ENCODE results near the gene MAGEC3. TPM values are rescaled to one million over a fixed set of nuclear protein-coding genes. Genes with fewer than 3 reads are reported as not detected.

MAGEC3 gene
- total RNA-seq, 1 experiment from 2014 or later = not detected

DNA sequence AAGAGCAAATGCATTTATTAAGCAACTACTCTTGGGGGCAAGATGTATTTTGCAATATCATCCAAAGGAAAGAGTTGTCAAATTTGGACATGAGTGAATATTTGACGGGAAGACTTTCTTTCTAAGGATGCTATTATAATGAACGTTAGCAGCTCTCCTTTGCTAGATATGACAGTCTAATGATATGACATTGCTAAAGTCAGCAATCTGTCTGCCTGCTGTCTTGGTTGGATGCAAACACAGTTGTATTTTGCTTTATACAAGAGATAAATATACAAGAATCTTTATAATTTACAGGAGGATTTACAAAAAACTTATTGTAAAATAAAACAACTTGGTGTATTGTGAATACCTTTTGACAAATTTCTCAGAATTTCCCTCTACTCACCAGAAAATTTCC lies 103.1 kb downstream of the MAGEC3 start:
- Mint-ChIP-seq H3K27ac (ENCODE audit: unreplicated experiment) (no peak overlapping the region), H3K4me1 (ENCODE audit: low read depth, unreplicated experiment) (no peaks in the 10 kb centered on the region), H3K27me3 (ENCODE audit: unreplicated experiment) (no peaks in the 10 kb centered on the region), H3K36me3 (ENCODE audit: insufficient read depth, unreplicated experiment) (no peaks in the 10 kb centered on the region), H3K4me3 (ENCODE audit: low read depth, unreplicated experiment) (no peak overlapping the region), H3K9me3 (ENCODE audit: low read depth, unreplicated experiment) (peaks cover 3% of the 10 kb centered on the region)
- no peak for DNase-seq
- no TSS peak for BruUV-seq (replicated peaks)
- CTCF ChIA-PET = no interaction called here
- TF ChIP-seq, protein P1, sequence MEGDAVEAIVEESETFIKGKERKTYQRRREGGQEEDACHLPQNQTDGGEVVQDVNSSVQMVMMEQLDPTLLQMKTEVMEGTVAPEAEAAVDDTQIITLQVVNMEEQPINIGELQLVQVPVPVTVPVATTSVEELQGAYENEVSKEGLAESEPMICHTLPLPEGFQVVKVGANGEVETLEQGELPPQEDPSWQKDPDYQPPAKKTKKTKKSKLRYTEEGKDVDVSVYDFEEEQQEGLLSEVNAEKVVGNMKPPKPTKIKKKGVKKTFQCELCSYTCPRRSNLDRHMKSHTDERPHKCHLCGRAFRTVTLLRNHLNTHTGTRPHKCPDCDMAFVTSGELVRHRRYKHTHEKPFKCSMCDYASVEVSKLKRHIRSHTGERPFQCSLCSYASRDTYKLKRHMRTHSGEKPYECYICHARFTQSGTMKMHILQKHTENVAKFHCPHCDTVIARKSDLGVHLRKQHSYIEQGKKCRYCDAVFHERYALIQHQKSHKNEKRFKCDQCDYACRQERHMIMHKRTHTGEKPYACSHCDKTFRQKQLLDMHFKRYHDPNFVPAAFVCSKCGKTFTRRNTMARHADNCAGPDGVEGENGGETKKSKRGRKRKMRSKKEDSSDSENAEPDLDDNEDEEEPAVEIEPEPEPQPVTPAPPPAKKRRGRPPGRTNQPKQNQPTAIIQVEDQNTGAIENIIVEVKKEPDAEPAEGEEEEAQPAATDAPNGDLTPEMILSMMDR (IDR thresholded peaks at IDR 0.05; ENCODE audit: unreplicated experiment) = no peak
- intact Hi-C loops (cut with micrococcal nuclease; ENCODE audit: unreplicated experiment) = no loop called here

DNA sequence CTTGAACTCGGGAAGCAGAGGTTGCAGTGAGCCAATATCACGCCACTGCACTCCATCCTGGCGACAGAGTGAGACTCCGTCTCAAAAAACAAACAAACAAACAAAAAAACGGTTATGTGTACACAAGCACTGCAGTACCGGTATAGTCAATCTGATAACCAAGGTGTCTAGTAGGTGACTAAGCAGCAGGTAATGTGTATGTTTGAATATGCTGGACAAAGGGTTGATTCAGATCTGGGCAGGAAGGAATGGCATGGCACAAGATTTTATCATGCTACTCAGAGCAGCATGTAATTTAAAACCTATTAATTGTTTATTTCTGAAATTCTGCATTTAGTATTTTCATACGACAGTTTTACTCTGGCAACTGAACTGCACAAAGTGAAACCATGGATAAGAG lies 107.3 kb downstream of the MAGEC3 start:
- TF ChIP-seq, protein P1 (IDR thresholded peaks at IDR 0.05; ENCODE audit: unreplicated experiment) = no peak
- intact Hi-C loops (cut with micrococcal nuclease; ENCODE audit: unreplicated experiment) = no loop called here
- H3K4me1 Mint-ChIP-seq (ENCODE audit: low read depth, unreplicated experiment) = no peaks in the 10 kb centered on the region
- H3K9me3 Mint-ChIP-seq (ENCODE audit: low read depth, unreplicated experiment) = no peaks in the 10 kb centered on the region
- CTCF ChIA-PET = no interaction called here
- H3K36me3 Mint-ChIP-seq (ENCODE audit: insufficient read depth, unreplicated experiment) = no peaks in the 10 kb centered on the region
- BruUV-seq (replicated peaks) = no TSS peak
- no peak for DNase-seq
- no peak overlapping the region for H3K4me3 Mint-ChIP-seq (ENCODE audit: low read depth, unreplicated experiment)
- H3K27ac Mint-ChIP-seq (ENCODE audit: unreplicated experiment) = no peak overlapping the region
- H3K27me3 Mint-ChIP-seq (ENCODE audit: unreplicated experiment) = no peaks in the 10 kb centered on the region

DNA sequence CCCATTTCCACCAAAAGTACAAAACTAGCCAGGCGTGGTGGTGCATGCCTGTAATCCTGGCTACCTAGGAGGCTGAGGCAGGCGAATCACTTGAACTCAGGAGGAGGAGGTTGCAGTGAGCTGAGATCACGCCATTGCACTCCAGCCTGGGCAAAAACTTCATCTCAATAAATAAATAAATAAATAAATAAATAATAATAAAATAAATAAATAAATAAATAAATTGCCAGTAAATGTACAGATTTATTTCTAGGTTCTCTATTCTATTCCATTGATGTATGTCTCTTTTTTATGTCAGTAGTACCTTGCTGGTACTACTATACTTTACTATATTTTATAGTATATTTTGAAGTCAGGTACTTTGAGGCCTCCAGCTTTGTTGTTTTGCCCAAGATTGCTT lies 109.2 kb downstream of the MAGEC3 start:
- no peak for DNase-seq
- no peaks in the 10 kb centered on the region for H3K9me3 Mint-ChIP-seq (ENCODE audit: low read depth, unreplicated experiment)

More for the DNA sequence above, 109.2 kb downstream of the MAGEC3 start:
- Mint-ChIP-seq H3K4me3 (ENCODE audit: low read depth, unreplicated experiment) (no peak overlapping the region), H3K27me3 (ENCODE audit: unreplicated experiment) (no peaks in the 10 kb centered on the region), H3K4me1 (ENCODE audit: low read depth, unreplicated experiment) (no peaks in the 10 kb centered on the region), H3K27ac (ENCODE audit: unreplicated experiment) (no peak overlapping the region), H3K36me3 (ENCODE audit: insufficient read depth, unreplicated experiment) (no peaks in the 10 kb centered on the region)
- CTCF ChIA-PET = no interaction called here
- no TSS peak for BruUV-seq (replicated peaks)
- TF ChIP-seq, protein P1 (IDR thresholded peaks at IDR 0.05; ENCODE audit: unreplicated experiment) = no peak
- intact Hi-C loops (cut with micrococcal nuclease; ENCODE audit: unreplicated experiment) = no loop called here

Other genes with a start within 250 kb of the MAGEC3 start
- not detected in 2 replicates for gene SPANXA2, start 248.6 kb upstream of the MAGEC3 start, total RNA-seq (2022)
- gene SPANXD, start 139.6 kb upstream of the MAGEC3 start, total RNA-seq (2022) = not detected in 2 replicates
- not detected in 2 replicates for gene MAGEC1, start 65.6 kb downstream of the MAGEC3 start, total RNA-seq (2022)

Measured in Calu3 (cell line).